Left cardiac atrium (tissue), 4 donors: Measurements from ENCODE around the gene SMIM34. TPM values are rescaled to one million over a fixed set of nuclear protein-coding genes. Genes with fewer than 3 reads are reported as not detected.
"Not testable (repeated sequence)": the region's sequence is repeated elsewhere in the genome, so short reads cannot be mapped to it uniquely, and the experiment has no call there.

Source experiments
- ATAC-seq, 2 donors: fragments of 200-7000 bp; cut with Tn5 transposase; one replicate each; pipeline ENCODE4 v1.9.1; 2020; ENCODE audit warnings: mild to moderate bottlenecking in 2 of 2, moderate library complexity in 2 of 2
- DNase-seq: peaks from one replicate; pipeline ENCODE4 v3.0.0-alpha.2; 2020
- intact Hi-C, 2 donors: fragments of 100-400 bp; cut with DNase I; formaldehyde crosslinking; loops; one replicate each; pipeline versions ENCODE4 v1.14.1 to v1.15.1; 2022 to 2023
- total RNA-seq, 2 donors: library from RNA; stranded (reverse); fragmentation: NEBNext Ultra II Directional; extraction: Animal tissue kit (Norgen Biotek cat#: 25700); gene quantifications; one replicate each; pipeline ENCODE4 v1.2.1, GENCODE V29; 2021
- donor health status: DM: no; HTN: yes; CAD: no.
- donor health status: DM: no; HTN: yes; CAD: no; lungs with severe emphysema.
- donor health status: DM: yes; HTN: yes; CAD: no.
- donor health status: Dilated cardiomyopathy.

Gene SMIM34
- total RNA-seq, 2 donors from 2014 or later: not detected

DNA sequence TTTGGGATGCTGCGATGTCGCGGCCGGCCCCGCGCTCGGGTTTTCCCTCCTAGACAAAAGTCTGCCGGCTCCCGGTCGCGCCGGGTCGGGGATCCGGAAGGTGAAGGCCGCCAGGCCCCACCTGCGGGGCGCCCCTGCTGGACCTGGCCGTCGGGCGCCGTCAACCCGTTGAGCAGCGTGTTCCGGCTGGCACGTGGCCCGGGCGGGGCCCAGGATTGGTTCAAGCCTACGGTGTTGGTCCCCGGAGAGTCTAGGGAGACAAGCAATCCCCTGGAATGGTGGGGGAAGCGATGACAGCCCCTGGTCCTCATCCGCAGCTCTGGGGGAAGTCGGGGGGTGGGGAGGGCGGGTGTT, 48.2 kb downstream of the SMIM34 start:
- intact Hi-C loops, DNase-seq: not testable (repeated sequence)
- peak; percentile 74 to 81 for ATAC-seq

DNA sequence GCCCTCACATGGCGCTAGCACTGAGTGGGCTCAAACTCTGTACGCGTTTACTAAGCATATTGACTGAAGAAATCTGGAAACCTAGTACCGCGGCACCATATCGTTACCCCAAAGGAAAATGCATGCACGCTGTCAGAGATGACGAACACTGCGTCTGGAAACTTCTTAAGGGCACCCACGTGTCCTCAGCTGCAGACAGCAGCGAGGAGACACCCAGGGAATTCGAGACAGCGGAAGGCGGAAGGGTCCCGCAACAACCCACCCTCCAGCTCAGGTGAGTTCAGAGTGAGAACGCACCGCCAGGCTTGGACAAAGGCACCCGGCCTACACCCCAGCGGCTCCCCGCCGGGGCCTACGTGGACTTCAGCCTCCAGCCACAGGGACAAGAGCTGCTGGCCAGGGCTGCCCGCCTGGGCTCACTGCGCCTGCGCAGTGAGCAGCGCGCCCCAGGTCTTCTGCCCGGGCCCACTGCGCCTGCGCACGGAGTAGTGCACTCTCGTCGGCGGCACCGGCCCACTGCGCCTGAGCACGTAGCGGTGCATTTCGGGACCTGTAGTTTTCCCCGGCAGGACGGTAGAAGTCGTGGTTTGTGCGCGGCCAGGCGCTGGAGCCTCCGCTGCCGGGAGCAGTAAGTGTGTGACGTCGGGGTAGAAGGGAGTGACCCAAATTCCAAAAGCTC, 48.7 kb downstream of the SMIM34 start, which contains the start of gene SMIM11:
SMIM11 (plus strand) TSS at position 568 of the 679 bp plus-strand sequence. CDS start 3,998 bp downstream, outside the sequence.
- intact Hi-C loops, DNase-seq: not testable (repeated sequence)
- peak; percentile 98 to 99 for ATAC-seq

DNA sequence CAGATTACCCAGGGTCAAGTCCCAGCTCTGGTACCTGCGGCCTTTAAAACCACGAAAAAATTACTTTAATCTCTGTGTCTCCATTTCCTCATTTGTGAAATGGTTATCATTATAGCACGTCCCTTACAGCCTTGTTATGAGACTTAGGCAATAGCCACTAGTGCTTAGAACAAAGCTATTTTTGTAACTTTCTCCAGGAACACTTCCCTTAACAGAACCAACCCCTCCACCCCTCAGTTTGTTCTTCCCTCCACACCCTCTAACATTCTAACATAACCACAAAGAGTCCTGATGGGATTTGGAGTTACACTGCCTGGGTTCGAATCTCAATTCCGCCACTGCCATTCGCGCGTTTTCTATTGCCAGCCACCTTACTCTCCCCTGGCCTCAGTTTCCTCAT, 49.3 kb downstream of the SMIM34 start:
- DNase-seq, intact Hi-C loops: not testable (repeated sequence)
- peak in 1 of 2 donors; percentile 8 for ATAC-seq

DNA sequence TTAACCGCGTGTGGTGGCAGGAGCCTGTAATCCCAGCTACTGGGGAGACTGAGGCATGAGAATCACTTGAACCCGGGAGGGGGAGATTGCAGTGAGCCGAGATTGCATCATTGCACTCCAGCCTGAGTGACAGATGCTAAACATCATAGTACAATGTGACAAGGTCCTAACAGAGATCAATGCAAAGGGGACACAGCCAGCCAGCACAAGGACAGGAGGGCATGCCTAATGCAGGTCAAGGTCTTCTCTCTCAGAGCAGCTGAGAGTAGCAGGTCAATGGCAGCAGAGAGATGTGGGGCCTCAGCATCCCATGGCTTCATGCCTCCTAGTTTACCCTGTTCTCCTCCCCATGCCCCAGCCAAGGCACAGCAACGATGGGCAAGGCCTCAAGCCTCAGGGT, 51.4 kb downstream of the SMIM34 start:
- DNase-seq (no peak), ATAC-seq (no peak)
- intact Hi-C loops: no loop called here

DNA sequence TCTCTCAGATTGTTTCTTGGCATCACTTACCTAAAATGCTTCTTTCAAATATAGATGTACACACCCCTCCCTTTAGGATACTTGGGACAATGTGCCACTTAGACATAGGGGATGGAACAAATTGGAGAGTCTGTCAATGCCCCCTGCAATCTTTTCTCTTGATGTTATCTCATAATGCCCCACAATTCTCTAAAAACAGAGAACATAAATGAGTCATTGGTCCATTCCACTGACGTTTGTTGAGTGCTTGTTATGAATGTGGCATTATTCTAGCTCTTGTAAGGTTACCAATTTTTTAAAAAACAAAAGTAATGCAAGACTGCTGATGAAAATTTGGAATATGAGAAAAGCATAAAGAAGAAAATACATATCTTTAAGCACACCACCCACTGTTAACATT, 54.0 kb downstream of the SMIM34 start:
- DNase-seq (no peak), ATAC-seq (no peak)
- intact Hi-C loops: no loop called here

Other genes with a start within 250 kb of the SMIM34 start
- not detected for gene KCNE2, start 59.9 kb downstream of the SMIM34 start, total RNA-seq
- 10 to 100 TPM in 1 of 2 donors, 1 to 10 TPM in 1; 6.1 to 13.1 TPM for gene SMIM11, start 48.4 kb downstream of the SMIM34 start, total RNA-seq
- gene KCNE1, start 88.3 kb upstream of the SMIM34 start, total RNA-seq: 1 to 10 TPM; 4.8 to 7.5 TPM
- gene RCAN1, start 191.2 kb upstream of the SMIM34 start, total RNA-seq: 10 to 100 TPM; 34.8 to 35.3 TPM
- 1 to 10 TPM; 4.8 to 9.3 TPM for gene CLIC6, start 245.0 kb upstream of the SMIM34 start, total RNA-seq